CD4-positive, alpha-beta T cell treated with Interleukin-2 at 100 ng/mL for 4 hours (primary cell): ENCODE measurements around the gene HS3ST3A1.

ENCODE experiments used
- DNase-seq: peaks from one replicate; pipeline ENCODE4 v3.0.0-alpha.2; 2020; ENCODE audit warnings: low spot score

HS3ST3A1 gene

DNA sequence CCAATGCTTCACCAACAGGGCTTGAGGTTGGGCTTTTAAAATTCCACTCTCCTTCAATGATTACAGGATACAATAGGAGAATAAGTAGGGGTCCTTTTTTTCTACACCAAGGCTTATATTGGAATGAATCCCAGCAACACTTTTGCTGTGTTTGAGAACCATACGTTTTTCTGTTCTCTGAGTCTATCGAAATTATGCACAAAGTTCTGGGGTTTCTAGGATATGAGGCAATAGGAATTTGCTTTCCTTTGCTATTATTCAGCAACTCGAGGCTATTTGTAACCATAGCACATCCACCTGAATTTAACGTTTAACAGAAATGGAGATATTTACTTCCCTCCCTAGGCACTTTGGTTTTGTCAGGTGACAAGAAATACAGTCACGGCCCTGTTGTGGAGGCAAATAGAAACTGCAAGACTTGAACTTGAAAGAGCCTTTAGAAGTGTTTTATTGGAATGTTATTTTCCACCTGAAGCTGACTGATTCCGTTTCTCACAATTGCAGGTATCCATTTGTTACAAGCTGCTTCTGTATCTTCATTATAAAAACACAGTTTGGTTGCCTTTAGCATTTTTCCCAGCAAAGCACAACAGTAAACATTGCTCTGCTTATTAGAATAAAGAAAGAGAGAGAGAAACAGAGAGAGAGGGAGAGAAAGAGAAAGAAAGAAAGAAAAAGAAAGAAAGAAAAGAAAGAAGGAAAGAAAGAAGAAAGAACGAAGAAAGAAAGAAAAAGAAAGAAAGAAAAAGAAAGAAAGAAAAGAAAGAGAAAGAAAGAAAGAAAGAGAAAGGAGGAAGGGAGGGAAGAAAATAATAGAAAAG, 109.6 kb downstream of the HS3ST3A1 start:
- DNase-seq = no peak

DNA sequence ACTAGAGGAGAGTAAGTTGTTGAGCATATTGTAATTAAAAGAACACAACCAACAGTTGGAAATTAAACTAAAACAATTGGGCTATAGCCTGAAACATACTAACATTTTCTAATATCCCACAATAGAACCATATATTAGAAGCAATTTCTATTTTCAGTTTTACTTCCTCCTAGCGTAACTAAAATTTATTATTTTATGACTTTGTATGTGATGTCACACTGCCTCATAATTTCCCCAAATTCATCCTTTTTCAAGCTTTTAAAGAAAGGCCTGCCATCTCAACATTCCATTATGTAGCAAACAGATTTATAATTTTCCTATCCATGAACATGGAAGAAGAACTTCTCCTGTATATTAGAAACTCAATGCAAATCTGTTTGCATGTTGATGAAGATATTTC, 110.2 kb downstream of the HS3ST3A1 start:
- DNase-seq = no peak

DNA sequence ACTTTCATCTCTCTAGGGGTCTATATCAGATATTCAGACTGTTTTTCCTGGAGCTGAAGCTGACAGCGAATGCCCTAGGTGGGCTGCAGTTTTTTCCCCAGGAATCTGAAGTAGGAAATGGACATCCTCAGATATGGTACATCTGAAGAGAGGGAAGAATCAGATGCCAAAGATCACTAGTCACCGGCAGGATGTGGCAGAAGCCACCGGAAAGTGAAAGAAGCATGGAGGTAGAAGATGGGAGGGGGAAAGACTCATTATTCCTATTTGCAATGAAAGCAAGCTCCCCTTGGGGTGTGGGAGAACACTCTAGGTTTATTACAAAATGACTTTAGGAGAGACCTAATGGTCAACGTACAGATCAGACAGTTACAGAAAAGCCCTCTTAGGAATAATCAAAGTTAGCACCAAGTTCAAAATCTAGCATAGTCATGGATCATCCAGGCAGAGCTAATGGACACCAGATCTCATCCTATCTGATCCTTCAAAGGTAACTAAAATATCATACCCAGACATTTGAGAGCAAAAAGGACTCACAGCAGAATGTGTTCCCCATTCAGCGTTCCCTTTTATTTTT, 110.7 kb downstream of the HS3ST3A1 start:
- no peak for DNase-seq

DNA sequence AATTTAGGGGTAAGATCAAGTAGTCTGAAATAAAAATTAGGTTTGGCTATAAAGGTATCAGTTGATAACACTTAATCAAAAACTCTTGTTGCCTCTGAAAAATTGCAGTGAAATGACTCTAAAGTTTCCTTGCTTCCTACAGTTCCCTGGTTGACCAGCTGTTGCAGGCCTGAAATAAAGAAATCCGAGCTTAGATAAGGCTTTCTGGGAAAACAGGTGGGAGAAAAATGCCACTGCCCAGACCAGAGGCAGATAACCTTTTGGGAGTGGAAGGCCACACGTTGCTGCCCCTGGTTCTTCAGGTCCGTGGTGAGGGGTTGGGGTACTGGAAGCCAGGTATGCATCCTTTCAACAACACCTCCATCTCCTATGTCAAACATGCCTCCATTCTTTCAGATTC, 111.3 kb downstream of the HS3ST3A1 start:
- no peak for DNase-seq

DNA sequence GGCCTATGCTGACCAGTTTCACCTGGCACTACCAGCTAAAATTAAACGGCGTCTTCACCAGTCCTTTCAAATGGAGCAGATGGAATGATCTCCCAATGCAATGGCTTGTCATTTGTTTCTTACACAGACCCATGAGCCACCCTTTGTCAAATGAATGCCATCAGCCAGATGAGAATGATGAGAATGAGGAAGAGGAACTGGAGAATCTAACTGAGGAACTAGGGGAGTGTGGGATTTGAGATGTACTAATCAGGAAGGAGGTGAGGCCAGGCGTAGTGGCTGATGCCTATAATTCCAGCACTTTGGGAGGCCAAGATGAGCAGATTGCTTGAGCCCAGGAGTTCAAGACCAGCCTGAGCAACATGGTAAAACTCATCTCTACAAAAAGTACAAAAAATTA, 116.4 kb downstream of the HS3ST3A1 start:
- DNase-seq = no peak

DNA sequence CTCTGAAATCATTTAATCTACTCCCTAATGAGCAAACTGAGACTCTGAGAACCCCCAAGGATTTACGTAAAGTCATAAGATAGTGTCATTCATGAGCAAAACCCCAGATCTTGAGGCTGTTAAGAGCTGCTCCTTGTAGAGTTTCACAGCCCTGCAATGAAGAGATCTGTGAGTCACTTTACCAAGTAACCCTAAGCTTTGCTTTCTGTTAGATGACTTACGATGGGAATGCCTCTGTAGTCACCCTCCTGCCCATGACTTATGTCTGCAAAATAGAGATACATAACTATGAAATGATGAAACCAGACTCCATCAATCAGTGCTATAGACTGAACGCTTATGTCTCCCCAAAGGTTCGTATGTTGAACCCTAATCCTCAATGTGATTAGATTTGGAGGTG, 117.7 kb downstream of the HS3ST3A1 start:
- no peak for DNase-seq

DNA sequence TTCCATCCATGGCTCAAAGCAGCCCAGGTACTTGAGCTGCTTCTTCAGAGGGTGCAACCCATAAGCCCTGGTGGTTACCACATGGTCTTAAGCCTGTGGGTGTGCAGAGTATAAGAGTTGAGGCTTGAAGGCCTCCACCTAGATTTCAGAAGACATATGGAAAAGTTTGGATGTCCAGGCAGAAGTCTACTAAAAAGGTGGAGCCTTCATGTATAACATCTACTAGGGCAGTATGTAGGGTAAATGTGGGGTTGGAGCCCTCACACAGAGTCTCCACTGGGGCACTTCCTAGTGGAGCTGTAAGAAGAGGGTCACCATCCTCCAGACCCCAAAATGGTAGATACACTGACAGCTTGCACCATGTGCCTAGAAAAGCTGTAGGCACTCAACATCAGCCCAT, 120.9 kb downstream of the HS3ST3A1 start:
- no peak for DNase-seq

DNA sequence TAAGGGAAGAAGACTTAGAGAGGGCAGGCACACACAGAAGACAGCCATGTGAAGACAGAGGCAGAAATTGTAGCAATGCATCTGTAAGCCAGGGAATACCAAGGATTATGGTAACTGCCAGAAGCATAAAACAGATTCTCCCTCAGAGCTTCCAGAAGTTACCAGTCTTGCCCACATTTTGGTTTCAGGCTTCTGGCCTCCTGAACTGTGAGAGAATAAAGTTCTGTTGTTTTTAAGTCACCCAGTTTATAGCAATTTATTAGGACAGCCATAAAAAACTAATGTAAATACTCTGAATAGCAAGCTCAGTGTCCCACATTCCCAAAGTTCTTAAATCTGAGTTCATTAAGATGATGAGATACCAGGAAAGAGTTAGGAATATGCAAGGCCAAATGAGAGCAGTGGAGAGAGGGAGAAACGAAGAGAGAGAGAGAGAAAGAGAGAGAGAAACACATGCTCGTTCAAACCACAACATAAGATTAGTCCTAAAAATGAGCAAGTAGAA, 123.4 kb downstream of the HS3ST3A1 start:
- no peak for DNase-seq

DNA sequence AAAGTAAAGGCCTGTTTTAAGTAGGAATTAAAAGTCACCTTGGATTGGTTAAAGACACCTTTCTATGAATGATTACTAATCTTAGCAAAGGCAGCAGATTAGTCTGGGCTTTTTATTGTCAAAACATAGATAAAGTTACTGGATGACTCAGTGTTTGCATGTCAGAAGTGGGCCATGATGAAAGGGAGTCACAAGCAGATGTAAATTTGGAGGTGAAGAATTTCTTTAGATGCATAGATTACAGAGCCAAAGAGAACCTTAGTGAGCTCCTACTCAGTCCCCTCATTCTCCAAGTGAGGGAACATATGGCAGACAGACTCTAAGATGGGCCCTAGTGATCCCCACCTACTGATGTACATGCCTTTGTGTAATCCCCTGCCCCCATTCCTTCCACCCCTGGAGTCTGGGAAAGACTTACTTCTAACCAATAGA, 124.5 kb downstream of the HS3ST3A1 start:
- no peak for DNase-seq

DNA sequence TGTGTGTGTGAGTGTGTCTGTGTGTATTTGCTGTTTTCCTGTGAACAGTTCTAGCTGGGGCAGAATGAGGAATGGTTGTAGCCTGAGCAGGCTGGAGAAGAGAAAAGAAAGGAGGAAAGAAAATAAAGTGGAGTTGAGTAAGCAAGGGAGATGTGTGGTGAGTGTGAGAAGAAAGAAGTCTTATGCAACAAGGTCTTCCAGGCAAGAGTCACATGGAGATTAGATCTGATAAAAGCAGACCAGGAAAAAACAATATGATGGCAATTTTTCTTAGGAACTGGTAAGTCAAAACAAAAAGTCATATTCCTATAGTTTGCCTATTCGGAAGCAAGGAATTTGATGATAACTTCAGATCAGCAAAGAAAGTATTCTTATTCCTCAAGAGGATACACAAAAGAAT, 125.0 kb downstream of the HS3ST3A1 start:
- no peak for DNase-seq

DNA sequence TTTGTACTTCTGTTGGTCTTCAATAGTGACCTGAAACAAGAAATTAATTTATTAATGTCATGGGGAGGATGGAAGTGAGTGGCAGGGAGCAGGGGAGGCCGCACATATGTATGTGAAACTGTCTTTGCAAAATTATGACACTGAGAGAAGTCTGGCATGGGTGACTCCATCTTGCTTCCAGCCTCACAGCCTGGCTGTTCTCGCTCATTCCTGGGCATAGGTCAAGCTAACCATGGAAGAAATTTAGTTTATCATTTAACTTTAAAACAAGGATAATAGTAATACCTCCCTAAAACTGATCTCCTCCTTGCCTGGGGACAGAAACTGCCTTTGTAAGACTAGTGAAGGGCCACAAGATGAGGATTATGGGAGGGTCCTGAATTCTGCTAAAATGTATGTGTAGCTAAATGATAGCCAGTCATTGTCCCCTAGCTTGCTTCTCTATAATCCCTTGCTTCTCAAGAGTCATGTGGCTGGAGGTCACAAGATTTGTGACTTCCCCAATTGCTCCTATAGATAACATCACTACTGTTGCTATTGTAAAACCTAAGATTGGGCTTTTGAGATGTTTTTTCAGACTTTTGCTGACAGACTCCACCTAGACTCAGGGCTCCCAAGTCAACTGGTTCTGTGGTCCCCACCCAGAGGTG, 126.0 kb downstream of the HS3ST3A1 start:
- no peak for DNase-seq

DNA sequence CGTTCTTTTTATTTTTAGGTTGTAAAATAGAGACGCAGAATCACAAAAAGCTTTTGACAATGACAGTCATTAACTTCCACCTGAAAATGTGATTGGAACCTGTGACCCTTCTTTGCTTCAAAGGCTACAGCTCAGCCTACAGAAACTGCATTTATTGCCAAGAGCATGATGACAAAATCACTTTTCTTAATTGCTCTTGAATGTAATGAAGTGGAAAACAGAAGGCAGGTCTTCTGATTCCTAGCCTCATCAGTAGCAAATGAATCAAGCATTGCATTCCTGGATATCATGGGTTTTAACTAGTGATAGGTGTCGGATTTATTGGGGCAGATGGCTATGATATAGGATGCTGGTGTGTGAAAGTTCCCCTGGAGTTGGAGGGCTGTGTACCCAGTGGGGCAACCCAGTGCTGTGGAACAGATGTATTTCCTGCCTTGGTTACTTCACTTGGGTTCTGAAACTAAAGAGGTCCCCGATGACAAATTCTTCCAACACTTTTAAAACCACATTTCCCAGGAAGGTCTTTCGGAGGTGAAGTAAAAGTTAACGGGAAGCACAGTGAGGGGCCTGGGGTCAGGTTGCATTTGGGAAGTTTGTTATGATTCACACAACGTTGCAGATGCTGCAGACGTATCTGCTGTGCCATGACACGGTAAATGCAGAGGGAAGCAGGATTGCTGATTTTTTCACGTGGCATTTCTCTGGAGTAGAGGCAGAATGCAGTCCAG, 127.5 kb downstream of the HS3ST3A1 start:
- DNase-seq = no peak

DNA sequence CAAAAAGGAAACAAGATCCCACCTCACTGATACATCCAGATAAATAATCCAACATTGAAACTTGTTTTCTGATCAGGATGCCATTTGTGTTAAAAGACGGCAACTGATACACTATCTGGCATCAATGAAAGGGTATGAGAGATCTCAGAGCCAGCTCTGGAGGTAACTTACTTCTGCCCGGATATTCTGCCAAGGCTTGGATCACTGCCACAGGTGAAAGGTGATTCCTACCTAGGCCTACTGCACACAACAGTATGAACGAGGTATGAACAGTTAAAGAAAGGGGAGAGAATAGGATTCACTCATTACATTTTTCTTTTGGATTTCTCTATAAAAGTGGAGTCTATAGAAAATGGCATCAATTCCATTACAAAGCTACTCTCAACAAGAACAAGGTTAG, 136.1 kb downstream of the HS3ST3A1 start:
- DNase-seq = no peak

DNA sequence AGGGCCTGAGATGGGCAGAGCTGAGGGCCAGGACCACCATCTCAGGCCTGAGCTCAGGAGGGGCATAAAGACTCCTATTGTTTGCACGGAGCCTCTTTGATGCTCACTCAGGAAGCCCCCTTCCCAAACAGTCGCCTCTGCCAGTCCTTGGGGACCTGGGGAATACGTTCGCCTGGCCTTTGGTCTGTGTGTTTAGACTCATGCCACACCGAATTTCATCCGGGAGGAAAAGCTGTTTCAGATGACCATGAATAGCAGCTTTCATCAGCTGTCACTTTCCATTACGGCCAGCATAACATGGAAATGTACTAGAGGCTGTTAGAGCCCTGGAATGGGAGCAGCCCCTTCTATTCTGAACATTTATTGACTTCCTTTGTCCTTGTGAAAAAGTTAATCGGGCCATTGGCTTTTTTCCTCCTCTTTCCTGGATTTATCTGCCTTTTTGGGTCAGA, 139.0 kb downstream of the HS3ST3A1 start:
- no peak for DNase-seq

DNA sequence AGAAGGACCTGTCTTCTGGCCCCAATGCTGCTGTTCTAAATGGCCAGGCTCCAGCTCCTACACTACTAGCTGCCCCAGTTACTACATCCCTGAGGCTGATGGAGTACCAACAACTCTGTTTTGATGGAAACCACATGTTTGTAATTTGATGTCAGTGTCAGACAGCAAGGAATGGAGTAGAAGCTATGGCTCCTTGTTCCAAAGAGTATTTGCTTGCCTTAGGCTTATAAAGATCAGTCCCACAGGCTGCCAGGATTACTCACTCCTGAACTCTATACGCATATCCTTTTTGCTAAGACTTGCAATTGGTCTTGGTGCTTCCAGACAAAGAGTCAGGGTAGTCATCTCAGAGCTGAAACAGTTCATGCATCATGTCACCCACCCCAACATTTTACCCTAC, 139.6 kb downstream of the HS3ST3A1 start:
- no peak for DNase-seq

DNA sequence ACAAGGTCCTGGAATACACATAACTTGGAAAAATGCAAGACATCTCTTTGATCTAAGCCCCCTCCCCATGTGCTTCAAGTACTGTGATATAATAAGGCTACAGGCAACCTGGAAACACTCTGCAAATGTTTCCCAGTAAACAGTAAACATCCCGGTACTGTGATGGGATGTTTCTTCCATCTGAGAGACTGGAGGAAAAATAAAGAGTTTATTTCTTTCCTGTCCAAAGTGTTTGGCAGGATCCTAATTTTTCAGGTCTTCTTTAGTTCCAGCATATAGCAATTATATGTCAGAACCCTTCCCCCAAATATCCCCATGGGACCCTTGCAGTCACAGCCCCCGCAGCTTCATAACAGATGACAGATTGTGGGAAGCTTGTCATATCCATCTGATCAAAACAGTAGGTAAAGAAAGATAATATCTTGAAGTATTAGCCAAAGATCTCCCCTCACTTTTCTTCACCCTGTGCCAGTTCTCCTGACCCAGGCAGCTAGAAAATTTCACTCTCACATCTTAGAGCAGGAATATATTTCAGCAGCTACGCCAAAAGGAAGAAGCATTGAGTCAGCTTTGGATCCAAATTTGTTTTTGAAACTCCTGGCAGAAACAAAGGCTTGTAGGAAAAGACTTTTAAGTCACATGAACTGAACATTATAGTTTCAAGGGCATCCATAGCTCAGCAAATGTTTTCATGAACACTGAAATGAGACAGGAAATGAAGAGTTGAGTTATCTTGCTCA, 141.3 kb downstream of the HS3ST3A1 start:
- no peak for DNase-seq

DNA sequence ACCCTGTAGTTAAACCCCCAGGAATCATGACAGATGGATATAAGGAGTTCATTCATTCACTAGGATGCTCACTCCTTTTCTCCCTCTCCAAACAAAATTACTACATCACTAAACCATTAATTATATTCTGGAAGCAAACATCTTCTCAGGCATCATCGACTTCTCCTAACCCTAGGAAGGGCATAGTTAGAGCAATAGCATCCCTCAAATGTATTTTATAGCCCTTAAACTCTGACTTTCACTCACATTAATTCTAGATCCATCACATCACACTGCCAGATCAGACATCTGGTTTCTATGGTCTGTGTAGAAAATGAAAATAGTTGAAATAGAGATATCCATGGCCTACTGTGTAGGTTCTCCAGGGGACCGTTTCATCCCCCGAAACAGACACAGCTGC, 143.9 kb downstream of the HS3ST3A1 start:
- no peak for DNase-seq
